ENCODE data around the gene TENM3.
"Not testable (repeated sequence)": the region's sequence is repeated elsewhere in the genome, so short reads cannot be mapped to it uniquely, and the experiment has no call there.

TENM3 gene

GRCh38 chr4:182344968-182345367, 101.8 kb downstream of the TENM3 start:
- FAIRE-seq = no peak

GRCh38 chr4:182346250-182346649, 103.0 kb downstream of the TENM3 start:
- FAIRE-seq = no peak

GRCh38 chr4:182346675-182347375, 103.6 kb downstream of the TENM3 start:
- no peak for FAIRE-seq

- FAIRE-seq = no peak
These were observed 105.7 kb downstream of the TENM3 start for GRCh38 chr4:182348779-182349326.

GRCh38 chr4:182350041-182350440, 106.8 kb downstream of the TENM3 start:
- FAIRE-seq = no peak

GRCh38 chr4:182351485-182351884, 108.3 kb downstream of the TENM3 start:
- FAIRE-seq = no peak

- FAIRE-seq = no peak
These were observed 110.9 kb downstream of the TENM3 start for GRCh38 chr4:182354106-182354505.

GRCh38 chr4:182354867-182355266, 111.7 kb downstream of the TENM3 start:
- no peak for FAIRE-seq

- FAIRE-seq = no peak
These were observed 124.0 kb downstream of the TENM3 start for GRCh38 chr4:182367153-182367552.

- no peak for FAIRE-seq
These were observed 126.0 kb downstream of the TENM3 start for GRCh38 chr4:182369211-182369610.

GRCh38 chr4:182370491-182370890, 127.3 kb downstream of the TENM3 start:
- no peak for FAIRE-seq

- no peak for FAIRE-seq
These were observed 137.6 kb downstream of the TENM3 start for GRCh38 chr4:182380771-182381181.

- FAIRE-seq = no peak
These were observed 139.7 kb downstream of the TENM3 start for GRCh38 chr4:182382941-182383340.

- no peak for FAIRE-seq
These were observed 141.5 kb downstream of the TENM3 start for GRCh38 chr4:182384631-182385091.

GRCh38 chr4:182385897-182386296, 142.7 kb downstream of the TENM3 start:
- no peak for FAIRE-seq

- not testable (repeated sequence) for FAIRE-seq
These were observed 143.4 kb downstream of the TENM3 start for GRCh38 chr4:182386576-182386975.

- no peak for FAIRE-seq
These were observed 148.0 kb downstream of the TENM3 start for GRCh38 chr4:182391111-182391684.

GRCh38 chr4:182394181-182394580, 151.0 kb downstream of the TENM3 start:
- no peak for FAIRE-seq

- FAIRE-seq = no peak
These were observed 156.9 kb downstream of the TENM3 start for GRCh38 chr4:182400081-182400480.

GRCh38 chr4:182400790-182401189, 157.6 kb downstream of the TENM3 start:
- no peak for FAIRE-seq

GRCh38 chr4:182404376-182404775, 161.2 kb downstream of the TENM3 start:
- FAIRE-seq = no peak

- FAIRE-seq = no peak
These were observed 161.9 kb downstream of the TENM3 start for GRCh38 chr4:182405087-182405486.

- no peak for FAIRE-seq
These were observed 166.1 kb downstream of the TENM3 start for GRCh38 chr4:182409271-182409670.

- FAIRE-seq = no peak
These were observed 168.2 kb downstream of the TENM3 start for GRCh38 chr4:182411391-182411790.
